ENCODE results near the gene FBN1.

FBN1 gene

DNA sequence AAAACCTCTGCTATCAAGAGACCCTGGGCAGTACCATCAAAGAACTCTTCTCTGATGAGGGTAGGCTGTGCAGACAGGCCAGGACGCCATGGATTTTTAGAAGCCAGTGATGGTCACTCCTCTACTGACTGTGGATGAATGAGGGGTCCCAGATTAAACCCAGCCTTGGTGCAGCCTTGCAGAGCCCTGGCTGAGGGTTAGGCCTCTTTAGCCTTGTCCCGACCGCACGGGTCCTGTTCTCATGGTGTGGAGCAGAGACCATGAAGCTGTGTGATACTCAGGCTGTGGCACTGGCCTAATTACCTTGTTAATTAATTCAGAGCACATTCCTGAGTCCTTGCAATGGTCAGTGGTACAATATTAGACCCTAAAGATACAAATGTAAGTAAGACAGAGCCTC lies 71.7 kb downstream of the FBN1 start:
- TF ChIP-seq, protein P1, sequence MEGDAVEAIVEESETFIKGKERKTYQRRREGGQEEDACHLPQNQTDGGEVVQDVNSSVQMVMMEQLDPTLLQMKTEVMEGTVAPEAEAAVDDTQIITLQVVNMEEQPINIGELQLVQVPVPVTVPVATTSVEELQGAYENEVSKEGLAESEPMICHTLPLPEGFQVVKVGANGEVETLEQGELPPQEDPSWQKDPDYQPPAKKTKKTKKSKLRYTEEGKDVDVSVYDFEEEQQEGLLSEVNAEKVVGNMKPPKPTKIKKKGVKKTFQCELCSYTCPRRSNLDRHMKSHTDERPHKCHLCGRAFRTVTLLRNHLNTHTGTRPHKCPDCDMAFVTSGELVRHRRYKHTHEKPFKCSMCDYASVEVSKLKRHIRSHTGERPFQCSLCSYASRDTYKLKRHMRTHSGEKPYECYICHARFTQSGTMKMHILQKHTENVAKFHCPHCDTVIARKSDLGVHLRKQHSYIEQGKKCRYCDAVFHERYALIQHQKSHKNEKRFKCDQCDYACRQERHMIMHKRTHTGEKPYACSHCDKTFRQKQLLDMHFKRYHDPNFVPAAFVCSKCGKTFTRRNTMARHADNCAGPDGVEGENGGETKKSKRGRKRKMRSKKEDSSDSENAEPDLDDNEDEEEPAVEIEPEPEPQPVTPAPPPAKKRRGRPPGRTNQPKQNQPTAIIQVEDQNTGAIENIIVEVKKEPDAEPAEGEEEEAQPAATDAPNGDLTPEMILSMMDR (IDR thresholded peaks at IDR 0.05; ENCODE audit: extremely low read depth, missing control alignments): no peak
- DNase-seq (ENCODE audit: low spot score): no peak

DNA sequence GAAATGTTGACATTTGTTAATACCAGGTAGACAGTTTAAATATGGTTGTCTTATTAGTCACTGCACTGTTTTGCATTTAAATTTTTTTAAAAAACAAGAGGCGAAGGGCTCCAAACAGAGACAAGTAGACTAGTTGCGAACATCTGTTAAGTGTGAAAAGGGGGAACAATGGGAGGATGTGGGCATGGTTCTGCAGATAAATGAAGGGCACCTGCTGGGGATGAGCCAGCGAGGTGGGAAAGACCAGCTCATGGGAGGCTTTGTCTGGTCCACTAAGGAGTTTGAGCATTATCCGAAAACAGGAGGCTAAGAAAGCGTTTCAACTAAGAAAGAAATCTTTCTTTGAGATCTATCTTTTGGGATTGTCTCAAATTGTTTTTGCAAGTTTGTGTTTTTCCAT lies 72.7 kb downstream of the FBN1 start:
- DNase-seq (ENCODE audit: low spot score): no peak
- TF ChIP-seq, protein P1 (IDR thresholded peaks at IDR 0.05; ENCODE audit: extremely low read depth, missing control alignments): no peak

DNA sequence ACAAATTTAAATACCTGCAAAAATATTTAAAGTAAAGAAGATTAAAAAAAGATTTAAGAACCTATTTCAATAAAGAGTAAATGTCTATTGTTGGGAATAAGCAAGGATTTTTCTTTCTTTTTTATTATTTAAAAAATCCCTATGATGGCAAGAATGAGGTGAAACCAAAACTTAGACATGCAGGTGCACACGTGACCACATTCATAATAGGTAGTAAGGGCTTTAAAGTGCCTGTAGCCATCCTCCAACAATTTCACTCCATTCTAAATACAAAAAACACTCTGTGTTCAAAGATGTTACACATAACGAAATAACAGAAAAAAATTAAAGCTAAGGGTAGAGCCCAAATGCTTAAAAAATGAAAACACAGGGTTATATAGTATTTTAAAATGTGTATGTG lies 74.0 kb downstream of the FBN1 start:
- TF ChIP-seq, protein P1 (IDR thresholded peaks at IDR 0.05; ENCODE audit: extremely low read depth, missing control alignments): no peak
- DNase-seq (ENCODE audit: low spot score): no peak

DNA sequence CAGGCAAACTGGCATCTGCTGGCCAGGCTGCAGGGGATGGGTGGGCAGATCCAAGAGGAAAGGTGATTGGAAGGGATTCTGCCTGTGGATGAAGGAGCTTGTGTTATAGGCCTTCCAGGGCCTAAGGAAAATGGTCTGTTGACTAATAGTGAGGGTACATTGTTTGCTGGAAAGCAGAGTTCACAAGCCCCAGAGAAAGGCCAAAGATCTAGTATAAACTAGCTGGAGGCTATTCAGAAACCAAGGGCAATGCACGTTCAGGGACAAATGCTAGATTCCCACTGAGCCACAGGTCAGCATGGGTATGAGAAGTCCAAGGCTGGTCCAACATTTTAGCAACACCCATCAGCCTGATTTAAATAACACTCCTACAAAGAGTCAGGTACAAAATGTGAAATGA lies 74.7 kb downstream of the FBN1 start:
- no peak for DNase-seq (ENCODE audit: low spot score)
- TF ChIP-seq, protein P1 (IDR thresholded peaks at IDR 0.05; ENCODE audit: extremely low read depth, missing control alignments): no peak

DNA sequence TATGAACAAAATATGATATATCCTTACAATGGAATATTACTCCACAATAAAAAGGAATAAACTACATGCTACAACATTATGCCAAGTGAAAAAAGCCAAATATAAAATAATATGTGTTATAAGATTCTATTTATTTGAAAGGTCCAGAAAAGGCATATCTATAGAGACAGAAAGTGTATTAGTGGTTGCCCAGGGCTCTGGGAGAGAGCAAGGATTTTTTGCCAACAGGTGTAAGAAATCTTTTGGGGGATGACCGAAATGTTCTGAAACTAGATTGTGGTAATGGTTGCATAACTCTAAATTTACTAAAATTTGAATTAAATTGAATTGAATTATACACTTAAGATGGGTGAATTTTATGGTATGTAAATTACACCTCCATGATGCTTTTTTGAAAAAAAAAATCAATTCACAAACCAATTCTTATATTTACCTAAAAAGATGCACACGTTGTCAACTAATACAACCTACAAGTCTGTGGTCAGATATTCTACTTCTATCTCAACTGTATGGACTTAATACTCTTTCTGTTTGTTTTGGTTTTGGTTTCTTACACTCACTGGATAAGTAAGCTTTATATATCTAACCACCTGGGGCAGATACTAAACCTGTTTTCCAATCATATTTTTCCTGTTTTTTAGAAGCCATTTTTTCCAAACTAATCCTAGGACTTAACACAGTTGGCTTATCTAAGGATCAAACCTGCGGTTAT lies 75.8 kb downstream of the FBN1 start:
- TF ChIP-seq, protein P1 (IDR thresholded peaks at IDR 0.05; ENCODE audit: extremely low read depth, missing control alignments): no peak
- no peak for DNase-seq (ENCODE audit: low spot score)

DNA sequence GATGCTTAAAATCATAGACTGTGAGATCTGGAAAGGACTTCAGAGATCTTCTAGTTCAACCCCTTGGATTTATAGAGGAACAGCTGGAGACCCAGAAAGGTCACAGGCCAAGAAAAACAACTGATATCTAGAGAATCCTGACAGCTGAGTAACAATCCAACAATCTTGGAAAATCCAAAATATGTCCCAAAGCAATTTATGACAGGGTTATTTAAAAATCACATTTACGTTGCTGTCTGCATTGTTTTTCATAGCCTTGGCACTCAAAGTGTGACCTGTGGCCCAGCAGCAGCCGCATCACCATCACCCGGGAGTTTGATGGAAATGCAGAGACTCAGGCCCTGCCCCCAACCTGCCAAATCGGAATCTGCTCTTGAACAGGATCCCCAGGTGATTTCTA lies 78.8 kb downstream of the FBN1 start:
- TF ChIP-seq, protein P1 (IDR thresholded peaks at IDR 0.05; ENCODE audit: extremely low read depth, missing control alignments): no peak

DNA sequence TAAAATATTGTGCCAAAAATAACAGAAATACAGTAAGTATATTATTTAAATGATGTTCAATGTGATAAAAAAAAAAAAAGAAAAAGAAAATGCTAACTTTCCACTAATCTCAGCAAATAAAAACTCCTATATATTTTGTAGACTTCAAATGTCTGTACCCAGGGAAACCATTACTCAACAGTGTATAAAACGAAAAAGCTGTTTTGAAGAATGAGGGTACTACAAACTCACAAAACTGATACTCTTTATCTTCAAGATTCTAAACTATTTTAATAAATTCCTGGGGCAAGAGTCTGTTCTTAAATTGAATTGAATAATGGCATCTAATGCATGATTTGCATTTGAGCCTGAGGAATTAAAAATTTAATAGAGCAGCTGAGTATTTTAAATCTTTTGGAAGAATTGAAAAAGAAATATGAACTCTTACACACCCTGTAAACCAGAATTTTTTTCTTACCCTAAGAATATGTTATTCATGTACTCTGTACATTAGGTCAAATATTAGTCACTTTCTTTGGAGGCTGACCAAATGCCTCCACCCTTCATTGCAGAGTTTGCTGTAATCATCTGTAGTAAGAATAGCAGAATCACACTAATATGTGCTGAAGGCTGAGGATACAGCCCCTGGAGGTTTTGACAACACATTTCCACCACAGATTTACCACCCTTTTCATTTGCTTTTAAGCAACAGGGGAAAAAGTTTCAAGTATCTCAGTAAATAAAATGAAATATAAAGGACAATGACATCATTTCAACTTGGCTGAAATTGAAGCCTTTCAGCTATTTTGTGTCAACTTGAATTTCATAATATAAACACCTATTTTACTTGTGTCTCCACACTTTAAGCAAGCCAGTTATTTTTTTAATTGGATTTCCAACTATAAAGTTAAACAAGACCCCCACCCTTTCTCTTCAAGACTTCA lies 79.7 kb downstream of the FBN1 start:
- no peak for DNase-seq (ENCODE audit: low spot score)
- TF ChIP-seq, protein P1 (IDR thresholded peaks at IDR 0.05; ENCODE audit: extremely low read depth, missing control alignments): no peak

More for the DNA sequence above, 78.8 kb downstream of the FBN1 start:
- no peak for DNase-seq (ENCODE audit: low spot score)
